K562 (cell line): ENCODE data around the gene RCOR2. TPM values are rescaled to one million over a fixed set of nuclear protein-coding genes. Genes with fewer than 3 reads are reported as not detected.

Experiments
- ILF3 ChIP-seq: fragments of 450-650 bp; IDR thresholded peaks from 2 replicates; pipeline ENCODE4 v1.6.1; 2018; ENCODE audit warnings: antibody characterized with exemption, mild to moderate bottlenecking, moderate library complexity, borderline replicate concordance
- MEIS2 ChIP-seq: fragments of 450-650 bp; IDR thresholded peaks from 2 replicates; pipeline ENCODE4 v1.6.1; 2014; ENCODE audit warnings: mild to moderate bottlenecking; ENCODE audit not compliant: partially characterized antibody
- NFIC ChIP-seq: fragments of 450-650 bp; IDR thresholded peaks from 2 replicates; pipeline ENCODE4 v1.6.1; 2017; ENCODE audit warnings: mild to moderate bottlenecking, inconsistent platforms
- RBFOX2 ChIP-seq: fragments of 200-400 bp; formaldehyde crosslinking; IDR thresholded peaks from 2 replicates; pipeline ENCODE4 v1.6.1; 2017; ENCODE audit warnings: low read depth, mild to moderate bottlenecking, low read length, moderate library complexity
- TBP ChIP-seq: optimal IDR thresholded peaks from 2 replicates; pipeline ENCODE3; 2011; ENCODE audit warnings: low read depth, low read length, improper control_type of control experiment
- ZFX ChIP-seq: sonication (generic); formaldehyde crosslinking; IDR thresholded peaks from 2 replicates; pipeline ENCODE4 v1.8.0; 2022; ENCODE audit warnings: mild to moderate bottlenecking, missing genetic modification reagents, moderate library complexity
- polyA plus RNA-seq, 8 experiments: library from polyadenylated mRNA; depleted of rRNA in 4 of 8; stranded (reverse) in 5 of 8; unstranded in 3 of 8; fragments of >200 nt; fragmentation: Nextera tagmentation in 2 of 8; fragmentation: Illumina TruSeq in 1 of 8; extraction: Ambion mirVana in 2 of 8; extraction: Trizol in 1 of 8; gene quantifications; 2 replicates each; pipeline versions ENCODE4 v1.2.1 to v1.2.3, GENCODE V29; 2011 to 2014; ENCODE audit warnings: inconsistent platforms in 1 of 8, missing spikeins in 1 of 8
- total RNA-seq, 7 experiments: library from RNA; depleted of rRNA in 6 of 7; stranded (reverse); fragments of >200 nt in 6 of 7; fragmentation: Illumina TruSeq in 2 of 7; extraction: Trizol in 2 of 7; gene quantifications; 2 replicates each; pipeline versions ENCODE4 v1.2.1 to v1.2.3, GENCODE V29; 2011 to 2021; ENCODE audit warnings: low replicate concordance in 1 of 7
- TF ChIP-seq, protein P1 (sequence below): sonication (generic); formaldehyde crosslinking; IDR thresholded peaks from 2 replicates; pipeline ENCODE4 v1.8.1; 2023; ENCODE audit warnings: mild to moderate bottlenecking, missing genetic modification reagents
- TF ChIP-seq, protein P2 (sequence below), 2 experiments: fragments of 250-450 bp in 1 of 2; fragments of 450-650 bp in 1 of 2; sonication (Bioruptor Pico) in 1 of 2; IDR thresholded peaks; 2 replicates each; pipeline versions ENCODE4 v1.6.1 to v1.8.0; 2016 to 2021; ENCODE audit warnings: mild to moderate bottlenecking in 2 of 2, moderate library complexity in 2 of 2, missing compliant biosample characterization in 1 of 2, missing genetic modification characterization in 1 of 2

RCOR2 gene
- total and polyA plus RNA-seq, 9 of the 15 experiments (the other 6 are each of a cell fraction or from before 2014, with no cell fraction given): 0.04 to 6.5 (median 2.5) TPM; not detected in 1

- TF ChIP-seq, protein P1, sequence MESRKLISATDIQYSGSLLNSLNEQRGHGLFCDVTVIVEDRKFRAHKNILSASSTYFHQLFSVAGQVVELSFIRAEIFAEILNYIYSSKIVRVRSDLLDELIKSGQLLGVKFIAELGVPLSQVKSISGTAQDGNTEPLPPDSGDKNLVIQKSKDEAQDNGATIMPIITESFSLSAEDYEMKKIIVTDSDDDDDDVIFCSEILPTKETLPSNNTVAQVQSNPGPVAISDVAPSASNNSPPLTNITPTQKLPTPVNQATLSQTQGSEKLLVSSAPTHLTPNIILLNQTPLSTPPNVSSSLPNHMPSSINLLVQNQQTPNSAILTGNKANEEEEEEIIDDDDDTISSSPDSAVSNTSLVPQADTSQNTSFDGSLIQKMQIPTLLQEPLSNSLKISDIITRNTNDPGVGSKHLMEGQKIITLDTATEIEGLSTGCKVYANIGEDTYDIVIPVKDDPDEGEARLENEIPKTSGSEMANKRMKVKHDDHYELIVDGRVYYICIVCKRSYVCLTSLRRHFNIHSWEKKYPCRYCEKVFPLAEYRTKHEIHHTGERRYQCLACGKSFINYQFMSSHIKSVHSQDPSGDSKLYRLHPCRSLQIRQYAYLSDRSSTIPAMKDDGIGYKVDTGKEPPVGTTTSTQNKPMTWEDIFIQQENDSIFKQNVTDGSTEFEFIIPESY: 0 out of 2 replicates have a peak, but pooled peaks have one; percentile 32
- TF ChIP-seq, protein P2, sequence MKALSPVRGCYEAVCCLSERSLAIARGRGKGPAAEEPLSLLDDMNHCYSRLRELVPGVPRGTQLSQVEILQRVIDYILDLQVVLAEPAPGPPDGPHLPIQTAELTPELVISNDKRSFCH (CRISPR knock-in tag; IDR thresholded peaks at IDR 0.05): no peak
- TF ChIP-seq, protein P2 (tag; IDR thresholded peaks at IDR 0.05): peak; percentile 36; the same call in 1 of the 2 replicates
- TF ChIP-seq MEIS2: no peak
- peak; percentile 13 for TF ChIP-seq RBFOX2
- no peak for TF ChIP-seq ILF3
- peak; percentile 2; the same call in 1 of the 2 replicates for TF ChIP-seq NFIC
- TF ChIP-seq ZFX: peak; percentile 42; the same call in 1 of the 2 replicates
- TF ChIP-seq TBP: peak; percentile 17
Measured at GRCh38 chr11:63918507-63919191, 1.7 kb upstream of the RCOR2 start (continued).
